ENCODE results near the gene DNALI1. TPM values are rescaled to one million over a fixed set of nuclear protein-coding genes. Genes with fewer than 3 reads are reported as not detected.

The DNALI1 gene
- polyA plus RNA-seq, 1 of the 3 experiments (the other 2 are of a cell fraction) = 17.4 TPM

GRCh38 chr1:37549341-37549740 is 7.4 kb upstream of the DNALI1 start (continued):
- TF ChIP-seq IRF3 (IDR thresholded peaks at IDR 0.05; ENCODE audit: low read depth, low read length) = no peak
- TF ChIP-seq RXRA (IDR thresholded peaks at IDR 0.05; ENCODE audit: borderline replicate concordance, low read depth) = no peak
- no peak for TF ChIP-seq GATA2 (CRISPR knock-in tag; IDR thresholded peaks at IDR 0.05)

- H3K4me3 ChIP-seq (ENCODE audit: low read depth in 2 of 2, low read length in 1 of 2) = peak overlapping the region; percentile 91 to 95
- 1% methylated on average over 9 of the region's 11 CpGs for WGBS (ENCODE audit: low lambda C conversion rate)
- ChIA-PET CTCF (interaction anchor here (1.0 kb wide), 1 partner anchor 67 kb away, joined by 4 read pairs; no protein-coding TSS in a partner anchor), POLR2A (no interaction called here)
- peak overlapping the region; percentile 84 for H3K4me2 ChIP-seq
- peaks cover 12% of the 10 kb centered on the region for H3F3A ChIP-seq (replicated peaks; ENCODE audit: insufficient read depth)
- H3K27ac ChIP-seq (ENCODE audit: low read depth in 2 of 2, low read length in 1 of 2) = peak overlapping the region; percentile 61 to 85; a peak in 3 of 4 replicates
- H4K20me1 ChIP-seq (ENCODE audit: insufficient read depth) = peaks cover 12% of the 10 kb centered on the region; the same call in 1 of the 2 replicates
- peaks cover 10 to 23% of the 10 kb centered on the region in 2 experiments; a peak in 2 of 4 replicates for H3K4me1 ChIP-seq (ENCODE audit: control insufficient read depth in 1 of 2, insufficient read depth in 2 of 2, low read depth in 1 of 2, low read length in 1 of 2)
- H3K79me2 ChIP-seq (ENCODE audit: insufficient read depth) = peaks cover 55% of the 10 kb centered on the region
- DNase-seq = no peak
- no peaks in the 10 kb centered on the region for H3K27me3 ChIP-seq (ENCODE audit: insufficient read depth)
- H2AFZ ChIP-seq (ENCODE audit: low read depth) = peak overlapping the region; percentile 68; the same call in 1 of the 2 replicates
- TF ChIP-seq MXI1 (IDR thresholded peaks at IDR 0.05; ENCODE audit: low read depth, low read length) (no peak), GABPA (IDR thresholded peaks at IDR 0.05; ENCODE audit: low read depth) (no peak), TCF12 (IDR thresholded peaks at IDR 0.05) (no peak)
- H3K9ac ChIP-seq = peak overlapping the region; percentile 94
- no peaks in the 10 kb centered on the region for H3K9me3 ChIP-seq
- peaks cover 22 to 36% of the 10 kb centered on the region in 2 experiments for H3K36me3 ChIP-seq (replicated peaks in 1 of 2; ENCODE audit: control insufficient read depth in 1 of 2, insufficient read depth in 2 of 2, low read length in 1 of 2)
- no peaks in the 10 kb centered on the region for H3K9me2 ChIP-seq
These were observed 3.2 kb upstream of the DNALI1 start for GRCh38 chr1:37553598-37553926.

- no peaks in the 10 kb centered on the region for H3K9me2 ChIP-seq
- peak within 1 kb of the TSS; percentile 94 for H3K9ac ChIP-seq
- H3K4me3 ChIP-seq (ENCODE audit: low read depth in 2 of 2, low read length in 1 of 2) = peak within 1 kb of the TSS; percentile 91 to 95
- WGBS (ENCODE audit: low lambda C conversion rate) = 31% methylated on average over 22 of the region's 54 CpGs
- peaks cover 49% of the 10 kb centered on the region for H3K79me2 ChIP-seq (ENCODE audit: insufficient read depth)
- CTCF ChIA-PET = interaction anchor here (1.0 to 1.1 kb wide), 3 partner anchors 39 to 241 kb away, joined by 3 to 5 read pairs (median 4); no protein-coding TSS in a partner anchor
- POLR2A ChIA-PET = no interaction called here
- H2AFZ ChIP-seq (ENCODE audit: low read depth) = peak within 1 kb of the TSS; percentile 68; the same call in 1 of the 2 replicates
- peak within 1 kb of the TSS; percentile 61 to 85; a peak in 3 of 4 replicates for H3K27ac ChIP-seq (ENCODE audit: low read depth in 2 of 2, low read length in 1 of 2)
- peaks cover 21 to 30% of the 10 kb centered on the region in 2 experiments for H3K36me3 ChIP-seq (replicated peaks in 1 of 2; ENCODE audit: control insufficient read depth in 1 of 2, insufficient read depth in 2 of 2, low read length in 1 of 2)
- no peaks in the 10 kb centered on the region for H3K27me3 ChIP-seq (ENCODE audit: insufficient read depth)
- H3K4me1 ChIP-seq (ENCODE audit: control insufficient read depth in 1 of 2, insufficient read depth in 2 of 2, low read depth in 1 of 2, low read length in 1 of 2) = peaks cover 10 to 23% of the 10 kb centered on the region in 2 experiments; a peak in 2 of 4 replicates
- peaks cover 12% of the 10 kb centered on the region for H3F3A ChIP-seq (replicated peaks; ENCODE audit: insufficient read depth)
- peaks cover 12% of the 10 kb centered on the region; the same call in 1 of the 2 replicates for H4K20me1 ChIP-seq (ENCODE audit: insufficient read depth)
- no peaks in the 10 kb centered on the region for H3K9me3 ChIP-seq
- peak within 1 kb of the TSS; percentile 84 for H3K4me2 ChIP-seq
- peak; percentile 96 for DNase-seq
- no peak for TF ChIP-seq IRF3 (IDR thresholded peaks at IDR 0.05; ENCODE audit: low read depth, low read length)
- no peak for TF ChIP-seq JUND (IDR thresholded peaks at IDR 0.05)
- peak; percentile 94 for TF ChIP-seq USF1 (IDR thresholded peaks at IDR 0.05; ENCODE audit: borderline replicate concordance, low read depth)
- peak; percentile 99 for TF ChIP-seq GABPA (IDR thresholded peaks at IDR 0.05; ENCODE audit: low read depth)
- TF ChIP-seq USF2 (IDR thresholded peaks at IDR 0.05; ENCODE audit: borderline replicate concordance, low read depth, low read length) = peak; percentile 65; the same call in 1 of the 2 replicates
- no peak for TF ChIP-seq MEF2A (IDR thresholded peaks at IDR 0.05; ENCODE audit: borderline replicate concordance, low read depth)
- TF ChIP-seq RAD21 (IDR thresholded peaks at IDR 0.05; ENCODE audit: low read length) = no peak
- peak; percentile 80 for TF ChIP-seq MXI1 (IDR thresholded peaks at IDR 0.05; ENCODE audit: low read depth, low read length)
- peak; percentile 85 for TF ChIP-seq CHD2 (IDR thresholded peaks at IDR 0.05; ENCODE audit: low read length, partially characterized antibody)
- TF ChIP-seq CTCF (IDR thresholded peaks at IDR 0.05) = no peak
- no peak for TF ChIP-seq FOXJ3 (CRISPR knock-in tag; IDR thresholded peaks at IDR 0.05)
- no peak for TF ChIP-seq PBX3 (IDR thresholded peaks at IDR 0.05)
- no peak for TF ChIP-seq RXRA (IDR thresholded peaks at IDR 0.05; ENCODE audit: borderline replicate concordance, low read depth)
These were observed 2.6 kb upstream of the DNALI1 start, which contains the start of gene SNIP1 for GRCh38 chr1:37553927-37554808. SNIP1 (minus strand) TSS chr1:37554293; CDS start chr1:37554229, 64 bp downstream.

All from SK-N-SH (cell line).